Activated naive CD4-positive, alpha-beta T cell (primary cell): ENCODE data around the gene EFHC1.
"Not testable (repeated sequence)": the region's sequence is repeated elsewhere in the genome, so short reads cannot be mapped to it uniquely, and the experiment has no call there.

Experiments
- DNase-seq, 4 experiments: peaks; one replicate each; lab custom pipeline; 2025; lab: John Stamatoyannopoulos, UW

EFHC1 gene

GRCh38 chr6:52438926-52439325, 18.8 kb downstream of the EFHC1 start:
- no peak for DNase-seq

- DNase-seq: no peak
Measured at GRCh38 chr6:52454556-52454955, 34.4 kb downstream of the EFHC1 start.

GRCh38 chr6:52457096-52457495, 37.0 kb downstream of the EFHC1 start:
- DNase-seq: no peak

- not testable (repeated sequence) for DNase-seq
Measured at GRCh38 chr6:52461194-52461593, 41.1 kb downstream of the EFHC1 start.

GRCh38 chr6:52474173-52474572, 54.0 kb downstream of the EFHC1 start:
- DNase-seq: no peak

- DNase-seq: no peak
Measured at GRCh38 chr6:52475307-52475706, 55.2 kb downstream of the EFHC1 start.

- no peak for DNase-seq
Measured at GRCh38 chr6:52482903-52483670, 62.9 kb downstream of the EFHC1 start.

GRCh38 chr6:52483671-52484003, 63.5 kb downstream of the EFHC1 start:
- no peak for DNase-seq

- no peak for DNase-seq
Measured at GRCh38 chr6:52489881-52490280, 69.7 kb downstream of the EFHC1 start.

GRCh38 chr6:52491203-52492069, 71.3 kb downstream of the EFHC1 start:
- DNase-seq: no peak

- no peak for DNase-seq
Measured at GRCh38 chr6:52493669-52494068, 73.5 kb downstream of the EFHC1 start.

GRCh38 chr6:52494298-52495072, 74.3 kb downstream of the EFHC1 start:
- no peak for DNase-seq

- no peak for DNase-seq
Measured at GRCh38 chr6:52495922-52496321, 75.8 kb downstream of the EFHC1 start.

- no peak for DNase-seq
Measured at GRCh38 chr6:52496631-52497030, 76.5 kb downstream of the EFHC1 start.

- no peak for DNase-seq
Measured at GRCh38 chr6:52497652-52498408, 77.7 kb downstream of the EFHC1 start.

- DNase-seq: no peak
Measured at GRCh38 chr6:52498538-52499017, 78.4 kb downstream of the EFHC1 start.

- no peak for DNase-seq
Measured at GRCh38 chr6:52499026-52499425, 78.9 kb downstream of the EFHC1 start.

- DNase-seq: no peak
Measured at GRCh38 chr6:52499681-52500236, 79.6 kb downstream of the EFHC1 start.

GRCh38 chr6:52500238-52501129, 80.3 kb downstream of the EFHC1 start:
- DNase-seq: no peak

GRCh38 chr6:52502306-52503029, 82.3 kb downstream of the EFHC1 start:
- no peak for DNase-seq
